Endodermal cell (in vitro differentiated cells): ENCODE measurements around the gene SDF2L1. TPM values are rescaled to one million over a fixed set of nuclear protein-coding genes. Genes with fewer than 3 reads are reported as not detected.

ENCODE experiments used
- DNase-seq: peaks from one replicate; pipeline ENCODE4 v3.0.0-alpha.2; 2017
- H3K27ac ChIP-seq: 2 replicates; pipeline ENCODE4 v1.5.1; 2013; ENCODE audit warnings: mild to moderate bottlenecking, low read depth, low read length, moderate library complexity
- H3K27me3 ChIP-seq: 2 replicates; pipeline ENCODE4 v1.6.1; 2013; ENCODE audit warnings: mild to moderate bottlenecking, low read length, moderate library complexity; ENCODE audit not compliant: insufficient read depth, control insufficient read depth, poor library complexity, severe bottlenecking
- H3K36me3 ChIP-seq: 2 replicates; pipeline ENCODE4 v1.7.0; 2013; ENCODE audit warnings: mild to moderate bottlenecking, low read length, moderate library complexity; ENCODE audit not compliant: control insufficient read depth, insufficient read depth
- H3K4me1 ChIP-seq: one replicate; pipeline ENCODE4 v1.7.0; 2013; ENCODE audit warnings: low read length; ENCODE audit not compliant: control insufficient read depth, insufficient read depth
- H3K4me3 ChIP-seq: 2 replicates; pipeline ENCODE4 v1.5.1; 2013; ENCODE audit warnings: mild to moderate bottlenecking, low read length, moderate library complexity
- H3K9ac ChIP-seq: 2 replicates; pipeline ENCODE4 v1.6.1; 2013; ENCODE audit warnings: mild to moderate bottlenecking, low read length, moderate library complexity; ENCODE audit not compliant: poor library complexity, severe bottlenecking; ENCODE audit errors: extremely low read depth
- H3K9me3 ChIP-seq: 2 replicates; pipeline ENCODE4 v1.6.1; 2013; ENCODE audit warnings: mild to moderate bottlenecking, low read length, moderate library complexity; ENCODE audit not compliant: control insufficient read depth
- H3K27ac Mint-ChIP-seq: 2 replicates; pipeline ENCODE4 v1.8.0; 2020; ENCODE audit warnings: mixed read lengths
- H3K27me3 Mint-ChIP-seq: 2 replicates; pipeline ENCODE4 v1.8.0; 2021; ENCODE audit warnings: mild to moderate bottlenecking, mixed read lengths; ENCODE audit not compliant: insufficient read depth
- H3K36me3 Mint-ChIP-seq: 2 replicates; pipeline ENCODE4 v1.8.0; 2020; ENCODE audit warnings: low read depth, mixed read lengths
- H3K4me1 Mint-ChIP-seq: 2 replicates; pipeline ENCODE4 v1.8.0; 2020; ENCODE audit warnings: mixed read lengths
- H3K4me3 Mint-ChIP-seq: 2 replicates; pipeline ENCODE4 v1.8.0; 2020; ENCODE audit warnings: mild to moderate bottlenecking, moderate library complexity, mixed read lengths
- H3K9me3 Mint-ChIP-seq: 2 replicates; pipeline ENCODE4 v1.8.0; 2020; ENCODE audit warnings: mild to moderate bottlenecking, mixed read lengths
- WGBS, 2 experiments: methylation state at CpG; one replicate each; pipeline versions ENCODE4 v1.1.5 to v1.1.7; 2013; ENCODE audit warnings: missing lambda C conversion rate in 2 of 2, mixed read lengths in 1 of 2; ENCODE audit not compliant: insufficient coverage in 1 of 2, insufficient read length in 1 of 2; 5-methylcytosine and 5-hydroxymethylcytosine counted together
- total RNA-seq, 2 donors: library from RNA; stranded (reverse); fragmentation: NEBNext Ultra II Directional in 1 of 2; extraction: Animal tissue kit (Norgen Biotek cat#: 25700) in 1 of 2; gene quantifications; 2 replicates in 1 of 2; 3 replicates in 1 of 2; pipeline ENCODE4 v1.2.1, GENCODE V29; 2021
- TF ChIP-seq, protein P1 (sequence below): fragments of 200-600 bp; sonication (generic); conservative IDR thresholded peaks from 2 replicates; pipeline ENCODE4 v1.5.0; 2021; ENCODE audit warnings: antibody characterized with exemption, mild to moderate bottlenecking

The SDF2L1 gene
- total RNA-seq, 2 donors from 2014 or later = 30.3 to 61.4 TPM

DNA sequence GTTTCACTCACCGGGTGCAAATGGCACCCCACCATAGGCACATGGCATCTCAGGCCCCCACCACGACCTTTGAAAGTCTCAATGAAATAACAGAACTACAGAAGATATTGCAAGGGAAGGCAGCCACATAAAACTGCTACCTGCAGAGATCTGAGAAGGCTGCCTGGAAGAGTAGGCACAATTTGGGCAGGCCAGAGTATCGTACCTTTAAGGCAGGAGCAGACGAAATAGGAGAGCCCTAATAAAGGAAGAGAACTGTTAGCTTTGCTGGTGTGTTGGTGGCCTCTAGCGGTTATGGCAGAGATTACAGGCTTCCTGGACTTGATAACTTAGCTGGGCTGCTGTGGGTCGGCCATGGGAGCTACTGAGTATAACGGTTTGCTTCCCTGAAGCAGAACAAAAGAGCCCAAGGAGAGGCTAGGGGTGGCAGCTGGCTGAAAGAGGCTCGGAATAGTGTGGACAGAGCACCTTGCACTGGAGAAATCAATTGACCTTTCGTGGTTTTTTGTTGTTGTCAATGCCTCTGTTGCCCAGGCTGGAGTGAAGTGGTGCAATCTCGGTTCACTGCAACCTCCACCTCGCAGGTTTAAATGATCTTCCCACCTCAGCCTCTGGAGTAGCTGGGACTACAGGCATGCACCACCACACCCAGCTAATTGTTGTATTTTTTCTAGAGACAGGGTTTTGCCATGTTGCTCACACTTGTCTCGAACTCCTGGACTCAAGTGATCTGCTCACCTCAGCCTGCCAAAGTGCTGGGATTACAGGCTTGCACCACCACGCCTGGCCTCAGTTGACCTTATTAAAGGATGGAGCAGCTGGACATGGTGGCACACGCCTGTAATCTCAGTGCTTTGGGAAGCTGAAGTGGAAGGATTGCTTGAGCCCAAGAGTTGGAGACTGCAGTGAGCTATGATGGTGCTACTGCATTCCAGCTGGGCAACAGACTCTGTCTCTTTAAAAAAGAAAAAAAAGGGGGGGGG, 4.8 kb downstream of the SDF2L1 start:
- Histone ChIP-seq H3K36me3 (peaks cover 31% of the 10 kb centered on the region), H3K4me1 (peaks cover 4% of the 10 kb centered on the region), H3K27me3 (no peaks in the 10 kb centered on the region), H3K4me3 (no peak overlapping the region), H3K27ac (no peak overlapping the region), H3K9me3 (no peaks in the 10 kb centered on the region), H3K9ac (no peak overlapping the region)
- DNase-seq = peak; percentile 91
- no peak overlapping the region for H3K4me3 Mint-ChIP-seq
- H3K4me1 Mint-ChIP-seq = peaks cover 26% of the 10 kb centered on the region
- H3K9me3 Mint-ChIP-seq = no peaks in the 10 kb centered on the region
- WGBS, 2 experiments = 65 to 72% methylated on average over 12 to 14 of the region's 14 CpGs
- TF ChIP-seq, protein P1, sequence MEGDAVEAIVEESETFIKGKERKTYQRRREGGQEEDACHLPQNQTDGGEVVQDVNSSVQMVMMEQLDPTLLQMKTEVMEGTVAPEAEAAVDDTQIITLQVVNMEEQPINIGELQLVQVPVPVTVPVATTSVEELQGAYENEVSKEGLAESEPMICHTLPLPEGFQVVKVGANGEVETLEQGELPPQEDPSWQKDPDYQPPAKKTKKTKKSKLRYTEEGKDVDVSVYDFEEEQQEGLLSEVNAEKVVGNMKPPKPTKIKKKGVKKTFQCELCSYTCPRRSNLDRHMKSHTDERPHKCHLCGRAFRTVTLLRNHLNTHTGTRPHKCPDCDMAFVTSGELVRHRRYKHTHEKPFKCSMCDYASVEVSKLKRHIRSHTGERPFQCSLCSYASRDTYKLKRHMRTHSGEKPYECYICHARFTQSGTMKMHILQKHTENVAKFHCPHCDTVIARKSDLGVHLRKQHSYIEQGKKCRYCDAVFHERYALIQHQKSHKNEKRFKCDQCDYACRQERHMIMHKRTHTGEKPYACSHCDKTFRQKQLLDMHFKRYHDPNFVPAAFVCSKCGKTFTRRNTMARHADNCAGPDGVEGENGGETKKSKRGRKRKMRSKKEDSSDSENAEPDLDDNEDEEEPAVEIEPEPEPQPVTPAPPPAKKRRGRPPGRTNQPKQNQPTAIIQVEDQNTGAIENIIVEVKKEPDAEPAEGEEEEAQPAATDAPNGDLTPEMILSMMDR = peak; percentile 89
- H3K27me3 Mint-ChIP-seq = no peaks in the 10 kb centered on the region
- H3K27ac Mint-ChIP-seq = no peak overlapping the region
- H3K36me3 Mint-ChIP-seq = peaks cover 40% of the 10 kb centered on the region

- Histone ChIP-seq H3K27ac (no peak overlapping the region), H3K36me3 (peaks cover 40% of the 10 kb centered on the region), H3K27me3 (no peaks in the 10 kb centered on the region), H3K9ac (no peak overlapping the region), H3K9me3 (no peaks in the 10 kb centered on the region), H3K4me3 (peak overlapping the region; percentile 90), H3K4me1 (peaks cover 13% of the 10 kb centered on the region)
- Mint-ChIP-seq H3K4me1 (peaks cover 21% of the 10 kb centered on the region), H3K36me3 (peaks cover 27% of the 10 kb centered on the region), H3K27me3 (no peaks in the 10 kb centered on the region), H3K9me3 (no peaks in the 10 kb centered on the region), H3K4me3 (peak overlapping the region; percentile 77), H3K27ac (peak overlapping the region; percentile 94)
- DNase-seq = no peak
- 73 to 80% methylated on average over 7 of the region's 7 CpGs for WGBS, 2 experiments
- TF ChIP-seq, protein P1 = no peak
Measured at GRCh38 chr22:21650280-21650679, 8.2 kb downstream of the SDF2L1 start.

DNA sequence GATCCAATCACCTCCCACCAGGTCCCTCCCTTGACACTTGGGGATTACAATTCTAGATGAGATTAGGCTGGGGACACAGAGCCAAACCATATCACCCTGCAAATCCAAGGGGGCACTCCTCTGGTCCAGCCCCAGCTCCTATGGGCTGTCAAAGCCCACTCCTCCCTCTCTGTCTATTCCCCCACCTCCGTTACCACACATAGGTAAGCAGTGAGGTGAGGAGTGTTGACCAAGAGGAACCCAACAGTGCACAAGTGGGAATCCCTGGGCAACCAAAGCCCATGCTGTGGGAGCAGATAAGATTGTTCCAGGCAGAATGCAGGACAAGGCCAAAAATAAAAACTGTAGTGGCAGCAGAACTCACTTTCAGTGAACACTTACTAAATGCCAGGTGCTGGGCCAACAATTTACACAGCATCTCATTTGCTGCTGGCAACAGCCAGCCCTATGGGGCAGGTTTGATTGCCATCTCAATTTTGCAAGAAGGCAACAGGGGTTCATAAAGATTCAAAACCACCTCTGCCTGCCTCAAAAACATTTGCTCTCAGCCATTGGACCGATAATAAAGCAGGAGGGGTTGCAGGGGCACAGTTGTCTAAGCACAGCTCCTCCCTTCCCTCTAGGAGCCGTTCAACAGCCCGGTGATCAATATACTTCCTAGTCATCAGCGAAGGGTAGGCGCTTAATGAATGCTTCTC, 8.9 kb downstream of the SDF2L1 start:
- H3K4me1 Mint-ChIP-seq = peaks cover 21% of the 10 kb centered on the region
- TF ChIP-seq, protein P1 = no peak
- no peaks in the 10 kb centered on the region for H3K9me3 Mint-ChIP-seq
- no peaks in the 10 kb centered on the region for H3K27me3 ChIP-seq
- peak overlapping the region; percentile 49 for H3K9ac ChIP-seq
- 0 to 5% methylated on average over 3 to 6 of the region's 6 CpGs for WGBS, 2 experiments
- peak overlapping the region; percentile 90 for H3K4me3 ChIP-seq
- peaks cover 23% of the 10 kb centered on the region for H3K36me3 Mint-ChIP-seq
- H3K9me3 ChIP-seq = no peaks in the 10 kb centered on the region
- peak overlapping the region; percentile 77 for H3K4me3 Mint-ChIP-seq
- peak overlapping the region; percentile 97 for H3K27ac ChIP-seq
- peak overlapping the region; percentile 94 for H3K27ac Mint-ChIP-seq
- peak; percentile 66 for DNase-seq
- H3K27me3 Mint-ChIP-seq = no peaks in the 10 kb centered on the region
- peaks cover 40% of the 10 kb centered on the region for H3K36me3 ChIP-seq
- H3K4me1 ChIP-seq = peaks cover 13% of the 10 kb centered on the region
